NCI-H2107 (cell line): ENCODE results near the gene NINL.
"Not testable (repeated sequence)": the region's sequence is repeated elsewhere in the genome, so short reads cannot be mapped to it uniquely, and the experiment has no call there.

ENCODE experiments used
- DNase-seq: peaks from one replicate; lab custom pipeline; 2025; lab: John Stamatoyannopoulos, UW

NINL gene

DNA sequence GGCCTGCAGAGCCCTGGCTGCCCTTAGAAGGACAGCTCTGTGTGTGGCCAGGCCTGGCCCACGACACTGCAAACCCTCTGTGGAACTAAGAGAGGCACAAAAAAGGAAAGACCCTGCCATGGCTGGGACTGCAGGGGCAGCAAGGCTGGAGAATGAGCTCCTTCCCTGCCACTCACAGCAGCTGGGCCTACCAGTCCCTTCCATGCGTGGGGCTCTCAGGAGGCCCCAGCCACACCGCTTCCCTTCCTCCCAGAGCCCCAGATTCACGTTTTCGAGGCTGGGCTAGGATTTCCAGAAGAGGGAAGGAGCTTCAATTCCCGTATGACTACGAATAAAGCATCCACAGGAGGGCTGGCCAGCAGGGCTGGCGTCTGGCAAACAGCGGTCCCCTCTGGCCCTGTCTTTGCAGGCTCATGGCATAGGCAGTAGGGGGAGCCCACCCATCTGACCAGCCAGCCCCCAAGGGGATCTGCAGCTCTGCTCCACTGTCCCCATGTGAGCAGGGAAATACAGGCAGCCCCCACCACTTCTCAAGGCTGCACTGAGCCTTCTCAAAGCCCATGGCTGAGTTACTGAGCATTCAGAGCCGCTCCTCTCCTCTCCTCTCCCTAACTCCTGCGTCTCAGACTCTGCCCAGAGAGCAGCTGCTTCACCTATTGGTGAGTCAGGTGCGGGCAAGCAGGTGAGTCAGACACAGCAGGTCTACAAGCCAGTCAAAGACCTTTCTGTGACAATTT lies 53.1 kb downstream of the NINL start:
- DNase-seq, result no peak

- no peak for DNase-seq
Observed at GRCh38 chr20:25529295-25529951, 55.9 kb downstream of the NINL start.

- DNase-seq, result no peak
Observed at GRCh38 chr20:25527949-25528348, 57.4 kb downstream of the NINL start.

DNA sequence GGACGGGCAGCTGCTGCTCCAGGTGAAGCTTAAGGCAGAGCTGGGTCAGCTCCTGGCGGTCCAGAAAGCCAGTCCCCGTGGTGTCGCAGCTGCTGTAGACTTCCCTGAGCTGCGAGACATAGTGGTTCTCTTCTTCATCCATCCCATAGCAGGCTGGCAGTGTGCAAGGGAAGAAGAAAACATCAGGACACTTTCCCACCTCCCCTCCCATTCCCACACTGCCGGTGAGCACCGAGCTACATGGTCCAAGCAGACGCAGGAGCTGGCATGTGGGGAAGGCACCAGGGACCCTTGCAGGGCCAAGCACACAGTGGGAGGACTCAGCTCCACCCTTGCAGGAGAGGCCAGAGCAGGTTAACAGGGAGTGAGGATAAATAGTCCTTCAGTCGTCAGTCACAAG lies 58.9 kb downstream of the NINL start:
- no peak for DNase-seq

DNA sequence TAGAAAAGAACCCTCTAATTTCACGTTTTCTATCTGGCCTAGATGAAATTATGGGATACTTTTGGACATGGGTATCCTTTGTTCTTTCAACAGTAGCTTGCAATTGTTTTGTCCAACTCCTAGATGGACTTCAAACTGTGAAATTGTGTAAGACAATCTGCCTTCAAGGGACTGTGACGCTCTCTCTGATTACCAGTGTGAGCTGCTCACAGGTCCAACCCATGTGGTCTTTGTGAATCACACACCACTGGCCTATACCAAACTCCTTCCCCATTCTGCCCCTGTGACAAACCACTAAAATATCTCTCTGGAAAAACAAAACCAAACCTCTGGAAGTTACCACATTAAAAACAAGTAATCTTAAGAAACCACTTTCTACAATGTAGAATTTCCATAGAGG lies 59.5 kb downstream of the NINL start:
- no peak for DNase-seq

- DNase-seq, result no peak
Observed at GRCh38 chr20:25525295-25525694, 60.0 kb downstream of the NINL start.

DNA sequence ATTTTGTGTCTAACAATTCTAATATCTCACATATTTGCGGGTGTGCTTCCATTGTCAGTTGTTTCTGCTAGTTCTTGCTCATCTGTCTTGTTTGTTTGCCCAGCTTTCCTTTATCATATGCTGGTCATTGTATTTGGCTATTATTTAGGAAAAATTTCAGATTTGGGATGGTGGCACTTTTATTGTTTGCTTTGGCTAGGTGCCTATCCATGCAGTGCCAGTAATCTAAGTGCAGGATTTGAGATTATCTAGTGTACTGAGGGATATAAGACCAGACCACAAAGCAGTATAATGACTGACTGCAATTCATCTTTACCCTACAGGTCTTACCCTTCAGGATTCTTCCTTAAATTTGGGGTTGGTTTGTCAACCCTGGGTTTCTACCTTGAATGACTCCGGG lies 63.9 kb downstream of the NINL start:
- no peak for DNase-seq

DNA sequence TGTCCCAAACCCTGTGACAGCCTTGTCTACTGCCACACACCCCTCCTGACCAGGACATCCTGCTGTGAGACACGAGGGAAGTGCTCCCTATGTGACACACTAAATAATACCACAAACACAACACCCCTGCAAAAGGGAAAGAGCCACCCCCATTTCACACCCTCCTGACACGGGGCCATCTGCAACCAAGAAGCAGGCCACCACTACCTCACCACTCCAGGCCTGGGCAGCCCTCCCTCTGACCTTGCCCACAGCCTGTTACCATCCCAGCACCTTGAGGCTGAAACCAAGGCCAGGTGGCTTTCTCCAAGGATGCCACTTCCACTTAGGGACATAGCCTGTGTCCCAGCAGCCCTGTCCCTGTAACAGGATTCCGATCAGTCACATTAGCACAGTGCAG lies 68.2 kb downstream of the NINL start:
- no peak for DNase-seq

GRCh38 chr20:25514747-25515340 lies 70.5 kb downstream of the NINL start:
- no peak for DNase-seq

GRCh38 chr20:25514195-25514594 lies 71.1 kb downstream of the NINL start:
- DNase-seq, result no peak

- no peak for DNase-seq
Observed at GRCh38 chr20:25512709-25513108, 72.6 kb downstream of the NINL start.

GRCh38 chr20:25511183-25511582 lies 74.1 kb downstream of the NINL start:
- DNase-seq, result no peak

DNA sequence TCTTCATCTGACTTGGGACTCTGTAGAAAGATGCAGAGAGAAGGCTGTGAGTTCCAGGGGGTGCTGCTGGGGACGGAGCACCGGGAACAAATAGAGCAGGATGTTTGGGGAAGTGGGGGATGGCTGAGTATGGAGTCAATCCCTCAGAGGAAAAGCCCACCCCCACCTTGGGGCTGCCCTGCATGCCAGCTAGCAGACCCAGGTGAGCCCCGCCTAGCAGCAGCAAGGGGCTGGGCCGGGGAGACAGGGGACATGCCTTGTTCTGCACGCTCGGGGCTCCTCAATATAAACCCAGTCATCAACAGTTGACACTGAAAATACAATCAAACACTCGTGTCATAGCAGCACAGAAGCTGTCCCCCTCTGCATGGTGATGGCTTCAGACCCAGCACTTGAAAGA lies 74.6 kb downstream of the NINL start:
- DNase-seq, result no peak

GRCh38 chr20:25510202-25510601 lies 75.1 kb downstream of the NINL start:
- no peak for DNase-seq

- DNase-seq, result no peak
Observed at GRCh38 chr20:25509084-25509483, 76.2 kb downstream of the NINL start.

DNA sequence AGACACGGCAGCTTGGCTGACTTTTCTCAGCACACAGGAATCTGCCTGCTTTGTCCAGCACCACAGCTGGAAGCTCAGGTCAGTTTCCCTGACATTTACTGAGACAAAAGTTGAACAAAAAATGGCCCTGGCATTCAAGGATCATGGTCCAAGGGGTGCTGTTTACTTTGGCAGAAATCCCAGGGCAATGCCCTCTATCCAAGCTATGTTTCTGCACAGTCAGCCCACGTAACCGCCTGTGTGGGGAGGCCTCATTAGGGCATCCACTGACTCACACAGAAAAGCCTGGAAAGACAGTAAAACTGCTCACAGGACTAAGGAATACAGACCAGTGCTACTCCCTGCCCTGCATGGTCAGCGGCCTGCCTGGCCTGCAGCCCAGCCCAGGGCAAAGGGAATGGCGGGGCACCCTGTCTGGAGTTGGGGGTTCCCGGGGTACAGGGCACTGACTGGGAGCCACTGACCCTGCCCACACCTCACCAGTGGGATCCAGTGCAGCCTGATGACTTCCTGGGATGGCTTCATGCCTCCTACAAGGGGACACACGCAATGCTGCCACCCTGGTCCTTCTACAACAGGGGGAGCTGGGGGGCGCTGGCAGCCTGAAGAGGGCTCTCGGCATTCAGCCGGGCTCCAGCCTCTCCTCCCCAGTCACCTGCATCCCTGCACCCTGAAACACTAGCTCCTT lies 77.1 kb downstream of the NINL start:
- DNase-seq, result no peak

GRCh38 chr20:25507385-25508082 lies 77.8 kb downstream of the NINL start:
- DNase-seq, result no peak

DNA sequence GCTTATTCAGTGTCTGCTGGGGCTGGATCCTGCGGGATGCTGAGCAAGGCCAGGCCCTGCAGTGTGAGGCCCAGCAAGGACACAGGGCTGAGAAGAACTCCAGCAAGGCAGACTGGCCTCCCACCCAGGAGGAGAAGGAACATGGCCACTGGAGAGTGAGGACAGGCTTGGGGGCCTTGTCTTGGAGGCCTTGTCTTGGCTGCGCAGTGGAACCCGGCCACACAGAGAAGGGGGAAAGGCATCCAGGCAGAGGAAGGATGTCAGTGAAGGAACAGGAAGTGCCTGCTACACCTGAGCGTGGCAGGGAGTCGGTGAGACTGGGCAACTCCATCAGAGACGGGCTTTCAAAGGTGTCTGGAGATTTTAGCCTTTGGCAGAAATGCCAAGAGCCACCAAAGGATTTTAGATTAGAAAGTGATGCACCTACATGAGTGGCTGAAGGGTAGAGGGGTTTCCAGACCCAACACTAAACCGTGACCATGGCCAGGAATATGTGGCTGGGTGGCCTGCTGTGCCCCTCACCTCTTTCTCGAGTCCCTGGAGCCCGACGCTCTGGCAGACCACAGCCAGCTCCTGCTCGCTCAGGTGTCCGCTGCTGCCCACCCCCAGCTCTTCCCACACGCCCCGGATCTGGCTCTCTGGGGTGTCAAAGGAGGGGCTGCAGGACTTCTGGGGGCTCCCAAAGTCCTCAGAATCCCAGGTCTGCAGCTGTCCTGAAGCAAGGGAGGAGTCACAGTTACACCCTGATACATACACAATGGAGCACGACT lies 80.8 kb downstream of the NINL start:
- DNase-seq, result no peak

GRCh38 chr20:25503936-25504335 lies 81.4 kb downstream of the NINL start:
- no peak for DNase-seq

DNA sequence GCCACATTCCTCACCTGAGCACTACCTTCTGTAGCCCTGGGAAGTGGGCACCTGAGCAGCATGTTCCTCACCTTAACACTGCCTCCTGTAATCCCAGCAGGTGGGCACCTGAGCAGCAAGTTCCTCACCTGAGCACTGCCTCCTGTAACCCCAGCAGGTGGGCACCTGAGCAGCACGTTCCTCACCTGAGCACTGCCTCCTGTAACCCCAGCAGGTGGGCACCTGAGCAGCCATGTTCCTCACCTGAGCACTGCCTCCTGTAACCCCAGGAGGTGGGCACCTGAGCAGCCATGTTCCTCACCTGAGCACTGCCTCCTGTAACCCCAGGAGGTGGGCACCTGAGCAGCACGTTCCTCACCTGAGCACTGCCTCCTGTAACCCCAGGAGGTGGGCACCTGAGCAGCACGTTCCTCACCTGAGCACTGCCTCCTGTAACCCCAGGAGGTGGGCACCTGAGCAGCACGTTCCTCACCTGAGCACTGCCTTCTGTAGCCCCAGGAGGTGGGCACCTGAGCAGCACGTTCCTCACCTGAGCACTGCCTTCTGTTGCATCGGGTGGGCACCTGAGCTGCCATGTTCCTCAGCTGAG lies 82.2 kb downstream of the NINL start:
- not testable (repeated sequence) for DNase-seq

- no peak for DNase-seq
Observed at GRCh38 chr20:25500880-25501351, 84.4 kb downstream of the NINL start.
